ENCODE results near the gene GLYAT. TPM values are rescaled to one million over a fixed set of nuclear protein-coding genes. Genes with fewer than 3 reads are reported as not detected.

Gene GLYAT
- total RNA-seq, 1 experiment from 2014 or later: not detected

- no peak for DNase-seq (ENCODE audit: low read depth, low spot score)
- ChIA-PET POLR2A (no interaction called here), CTCF (interaction anchor here (1.4 kb wide), 1 partner anchor 15 kb away, joined by 3 read pairs; no protein-coding TSS in a partner anchor), RAD21 (ENCODE audit: low non-redundant PET in 1 of 2, low total read pairs in 2 of 2, uncharacterized antibody in 2 of 2, unreplicated experiment in 2 of 2) (no interaction called here)
- Histone ChIP-seq H3K4me1 (ENCODE audit: control insufficient read depth in 1 of 2, insufficient read depth in 2 of 2, low read length in 2 of 2) (peaks cover 7 to 22% of the 10 kb centered on the region in 2 experiments), H3K9ac (ENCODE audit: low read length) (no peak overlapping the region), H3K9me3 (ENCODE audit: control insufficient read depth in 1 of 2, insufficient read depth in 1 of 2, low read depth in 1 of 2, low read length in 2 of 2) (no peaks in the 10 kb centered on the region), H3K4me3 (replicated peaks in 1 of 2; ENCODE audit: low read depth in 1 of 2, low read length in 2 of 2) (no peak overlapping the region), H3K36me3 (ENCODE audit: control insufficient read depth in 1 of 2, insufficient read depth in 2 of 2, low read length in 2 of 2) (no peaks in the 10 kb centered on the region), H4K20me1 (ENCODE audit: insufficient read depth) (no peaks in the 10 kb centered on the region), H3K9me2 (ENCODE audit: insufficient read depth) (no peaks in the 10 kb centered on the region), H2AFZ (ENCODE audit: low read depth, low read length, poor library complexity, severe bottlenecking) (no peak overlapping the region), H3K4me2 (ENCODE audit: low read length) (no peak overlapping the region), H3K27ac (ENCODE audit: low read depth, low read length) (no peak overlapping the region), H3K79me2 (ENCODE audit: insufficient read depth, low read length) (no peaks in the 10 kb centered on the region), H3K27me3 (ENCODE audit: insufficient read depth, low read length) (no peaks in the 10 kb centered on the region)
- BruUV-seq (replicated peaks): no TSS peak
- no peak for ATAC-seq
- no peak for TF ChIP-seq ZNF274 (IDR thresholded peaks at IDR 0.05; ENCODE audit: low read depth, low read length)
- TF ChIP-seq ELF1 (IDR thresholded peaks at IDR 0.05; ENCODE audit: borderline replicate concordance, low read depth): no peak
- TF ChIP-seq ATF3 (IDR thresholded peaks at IDR 0.05): no peak
- TF ChIP-seq ZFX (IDR thresholded peaks at IDR 0.05): no peak
- no peak for TF ChIP-seq SIN3A (IDR thresholded peaks at IDR 0.05; ENCODE audit: low read depth)
- no peak for TF ChIP-seq CTCF (IDR thresholded peaks at IDR 0.05 in 2 of 3, conservative IDR thresholded peaks at IDR 0.05 in 1 of 3; ENCODE audit: borderline replicate concordance in 1 of 3, insufficient read depth in 1 of 3, low read depth in 2 of 3, low read length in 2 of 3)
- no peak for TF ChIP-seq SP1 (IDR thresholded peaks at IDR 0.05; ENCODE audit: low read depth)
- TF ChIP-seq FOSL1 (IDR thresholded peaks at IDR 0.05; ENCODE audit: low read depth): no peak
- TF ChIP-seq ZBTB33 (IDR thresholded peaks at IDR 0.05; ENCODE audit: extremely low read depth, insufficient replicate concordance, low read length): no peak
- TF ChIP-seq REST (IDR thresholded peaks at IDR 0.05; ENCODE audit: low read depth): no peak
- no peak for TF ChIP-seq CEBPB (IDR thresholded peaks at IDR 0.05; ENCODE audit: low read depth)
- TF ChIP-seq CBX3 (IDR thresholded peaks at IDR 0.05; ENCODE audit: low read depth): no peak
- intact Hi-C loops (cut with micrococcal nuclease): no loop called here
Measured at GRCh38 chr11:58773337-58773736, 41.6 kb upstream of the GLYAT start.

All from HCT116 (cell line).